Measurements from ENCODE around the gene TSPAN1. TPM values are rescaled to one million over a fixed set of nuclear protein-coding genes. Genes with fewer than 3 reads are reported as not detected.

The TSPAN1 gene
- total RNA-seq, 1 experiment from 2014 or later = not detected

DNA sequence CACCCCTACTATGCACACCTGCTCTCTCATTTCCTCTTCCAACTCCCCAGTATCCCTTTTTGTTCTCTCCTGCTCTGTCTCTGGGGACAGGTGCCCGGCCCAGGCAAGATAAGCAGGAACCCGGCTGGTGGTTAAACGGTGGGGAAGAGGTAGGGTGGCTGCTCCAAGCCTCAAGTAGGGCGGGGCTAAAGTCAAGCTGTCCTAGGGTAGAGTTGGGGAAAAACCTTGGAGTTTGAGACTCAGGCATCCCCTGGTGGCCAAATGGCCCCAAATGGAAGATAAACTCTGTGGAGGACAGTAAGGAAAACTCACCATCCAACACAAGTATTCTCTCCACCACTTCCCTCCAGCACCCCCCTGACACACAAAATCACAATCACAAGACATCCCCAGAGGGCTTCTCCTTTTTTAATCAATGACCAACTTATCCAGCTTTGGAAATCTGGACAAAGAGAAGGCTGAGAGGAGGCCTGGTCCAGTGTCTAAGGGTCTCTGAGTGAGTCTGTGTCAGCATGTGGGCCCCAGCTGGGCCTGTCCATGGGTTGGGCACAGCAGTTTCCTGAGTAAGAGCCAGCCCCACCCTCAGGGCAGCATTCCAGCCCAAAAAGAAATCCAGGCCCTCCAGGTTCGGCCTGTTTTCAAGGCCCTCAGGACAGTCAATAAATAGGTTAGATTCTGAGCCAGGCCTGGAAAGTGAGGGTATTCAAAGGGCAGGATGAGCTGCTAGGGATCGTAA lies 13.6 kb downstream of the TSPAN1 start:
- peak; percentile 63 for DNase-seq
- Histone ChIP-seq H3K27me3 (ENCODE audit: control insufficient read depth, insufficient read depth, low read length) (no peaks in the 10 kb centered on the region), H3K36me3 (replicated peaks; ENCODE audit: control insufficient read depth, insufficient read depth, low read length) (peaks cover 15% of the 10 kb centered on the region), H3K4me3 (ENCODE audit: insufficient read depth, low read depth, low read length) (no peak overlapping the region)

- Histone ChIP-seq H3K4me3 (ENCODE audit: insufficient read depth, low read depth, low read length) (no peak overlapping the region), H3K36me3 (replicated peaks; ENCODE audit: control insufficient read depth, insufficient read depth, low read length) (peaks cover 18% of the 10 kb centered on the region)
- no peak for DNase-seq
Measured at GRCh38 chr1:46190539-46190938, 15.7 kb downstream of the TSPAN1 start.

GRCh38 chr1:46191033-46191701 lies 16.3 kb downstream of the TSPAN1 start:
- H3K36me3 ChIP-seq (replicated peaks; ENCODE audit: control insufficient read depth, insufficient read depth, low read length) = peaks cover 19% of the 10 kb centered on the region
- no peak overlapping the region for H3K4me3 ChIP-seq (ENCODE audit: insufficient read depth, low read depth, low read length)
- no peak for DNase-seq
- no peaks in the 10 kb centered on the region for H3K27me3 ChIP-seq (ENCODE audit: control insufficient read depth, insufficient read depth, low read length)

More at GRCh38 chr1:46190539-46190938, 15.7 kb downstream of the TSPAN1 start:
- H3K27me3 ChIP-seq (ENCODE audit: control insufficient read depth, insufficient read depth, low read length) = no peaks in the 10 kb centered on the region

GRCh38 chr1:46192171-46192570 lies 17.3 kb downstream of the TSPAN1 start:
- DNase-seq = no peak
- Histone ChIP-seq H3K36me3 (replicated peaks; ENCODE audit: control insufficient read depth, insufficient read depth, low read length) (peaks cover 19% of the 10 kb centered on the region), H3K27me3 (ENCODE audit: control insufficient read depth, insufficient read depth, low read length) (no peaks in the 10 kb centered on the region), H3K4me3 (ENCODE audit: insufficient read depth, low read depth, low read length) (no peak overlapping the region)

DNA sequence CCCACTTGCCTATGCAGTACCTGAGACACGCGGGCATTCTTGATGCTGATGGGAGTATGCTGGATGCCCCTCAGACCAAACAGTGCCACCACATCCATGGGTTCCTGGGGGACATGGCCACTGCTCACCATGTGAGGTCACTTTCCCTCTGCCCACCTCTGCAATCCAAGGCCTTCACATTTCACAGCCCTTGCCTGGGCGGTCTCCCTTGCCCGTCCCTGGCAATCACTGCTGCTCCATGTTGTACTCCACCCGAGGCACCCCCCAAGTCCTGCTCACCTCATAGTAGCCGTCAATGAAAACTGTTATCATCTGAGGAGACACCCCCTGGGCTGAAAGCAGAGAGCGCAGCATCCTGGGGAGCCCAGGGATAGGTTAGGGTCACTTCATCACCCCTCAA lies 18.4 kb downstream of the TSPAN1 start:
- Histone ChIP-seq H3K27me3 (ENCODE audit: control insufficient read depth, insufficient read depth, low read length) (no peaks in the 10 kb centered on the region), H3K36me3 (replicated peaks; ENCODE audit: control insufficient read depth, insufficient read depth, low read length) (peaks cover 16% of the 10 kb centered on the region), H3K4me3 (ENCODE audit: insufficient read depth, low read depth, low read length) (no peak overlapping the region)
- DNase-seq = no peak

DNA sequence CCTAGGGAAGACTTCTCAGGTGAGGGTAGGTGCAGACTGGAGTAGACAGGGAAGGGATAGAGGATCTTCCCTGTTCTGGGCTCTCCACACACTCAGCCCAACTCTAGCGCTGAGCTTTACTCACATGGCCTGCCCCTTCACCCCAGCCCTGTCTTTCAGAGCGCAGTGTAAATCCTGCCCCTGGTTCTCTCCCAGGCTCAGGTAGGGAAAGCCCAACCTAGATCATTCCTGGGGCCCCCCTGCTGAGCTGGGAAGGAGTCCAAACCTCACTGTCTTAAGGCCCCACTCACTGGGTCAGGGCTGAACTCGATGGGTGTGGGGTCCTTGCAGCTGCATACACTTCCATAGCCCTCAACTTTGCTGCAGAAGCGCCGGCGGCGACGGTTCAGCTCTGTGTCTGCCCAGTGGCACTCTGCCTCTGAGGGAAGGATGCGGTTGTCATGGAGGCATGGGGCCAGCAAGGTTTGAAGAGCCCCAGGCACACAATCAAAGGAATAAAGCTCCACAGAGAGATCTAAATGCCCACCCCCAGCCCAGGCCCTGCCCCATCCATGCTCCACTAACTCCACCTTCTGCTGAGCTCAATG lies 19.2 kb downstream of the TSPAN1 start:
- Histone ChIP-seq H3K36me3 (replicated peaks; ENCODE audit: control insufficient read depth, insufficient read depth, low read length) (peaks cover 16% of the 10 kb centered on the region), H3K27me3 (ENCODE audit: control insufficient read depth, insufficient read depth, low read length) (no peaks in the 10 kb centered on the region), H3K4me3 (ENCODE audit: insufficient read depth, low read depth, low read length) (no peak overlapping the region)
- DNase-seq = peak; percentile 72

DNA sequence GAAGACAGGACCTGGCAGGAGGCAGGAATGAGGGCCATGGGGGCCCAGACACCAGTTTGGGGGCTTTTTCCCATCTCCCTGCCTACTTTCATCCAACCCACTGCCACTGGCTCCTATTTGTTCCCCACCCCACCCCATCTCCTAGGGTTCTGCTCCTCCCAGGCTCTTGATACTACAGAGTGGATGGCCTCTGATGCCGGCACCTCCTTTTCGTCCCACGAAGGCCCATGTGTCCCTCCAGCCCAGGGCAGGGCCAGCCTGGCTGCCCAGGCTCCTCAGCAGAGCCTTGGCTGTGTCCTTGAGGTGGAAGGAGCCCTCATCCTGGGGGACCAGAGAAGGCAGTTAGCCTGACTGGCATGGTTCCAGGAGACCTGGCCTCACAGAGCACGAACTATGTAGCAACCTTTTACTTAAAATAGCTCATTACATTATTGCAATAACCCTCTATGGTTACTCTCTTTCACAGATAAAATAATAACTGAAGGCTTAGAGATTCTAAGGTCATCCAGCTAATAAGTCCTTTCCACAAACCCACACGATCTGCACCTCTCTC lies 19.8 kb downstream of the TSPAN1 start:
- no peaks in the 10 kb centered on the region for H3K27me3 ChIP-seq (ENCODE audit: control insufficient read depth, insufficient read depth, low read length)
- DNase-seq = no peak
- peaks cover 16% of the 10 kb centered on the region for H3K36me3 ChIP-seq (replicated peaks; ENCODE audit: control insufficient read depth, insufficient read depth, low read length)
- no peak overlapping the region for H3K4me3 ChIP-seq (ENCODE audit: insufficient read depth, low read depth, low read length)

- Histone ChIP-seq H3K4me3 (ENCODE audit: insufficient read depth, low read depth, low read length) (no peak overlapping the region), H3K27me3 (ENCODE audit: control insufficient read depth, insufficient read depth, low read length) (no peaks in the 10 kb centered on the region), H3K36me3 (replicated peaks; ENCODE audit: control insufficient read depth, insufficient read depth, low read length) (peaks cover 13% of the 10 kb centered on the region)
- DNase-seq = no peak
Measured at GRCh38 chr1:46196609-46197008, 21.7 kb downstream of the TSPAN1 start.

DNA sequence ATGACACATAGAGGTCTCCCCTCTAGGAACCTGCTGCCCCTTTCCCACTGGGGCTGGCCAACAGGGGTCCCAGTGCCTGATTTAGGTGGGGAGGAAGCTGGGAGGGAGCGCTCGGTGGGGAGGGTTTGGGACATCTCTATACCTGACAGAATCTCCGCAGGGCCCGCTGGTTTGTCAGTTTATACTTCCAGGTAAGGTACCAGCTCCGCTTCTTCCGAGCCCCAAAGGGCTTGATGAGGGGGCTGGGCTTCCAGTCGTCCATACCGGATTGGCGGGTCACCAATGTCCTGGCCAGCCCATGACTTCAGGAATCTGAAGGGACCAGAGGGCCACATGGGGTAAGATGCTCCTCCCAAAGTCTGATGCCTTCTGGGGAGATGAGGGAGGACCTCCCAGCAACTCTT lies 22.7 kb downstream of the TSPAN1 start:
- Histone ChIP-seq H3K27me3 (ENCODE audit: control insufficient read depth, insufficient read depth, low read length) (no peaks in the 10 kb centered on the region), H3K4me3 (ENCODE audit: insufficient read depth, low read depth, low read length) (peak overlapping the region; percentile 67), H3K36me3 (replicated peaks; ENCODE audit: control insufficient read depth, insufficient read depth, low read length) (peaks cover 9% of the 10 kb centered on the region)
- DNase-seq = peak; percentile 68

GRCh38 chr1:46197964-46198811 lies 23.3 kb downstream of the TSPAN1 start, which contains the start of gene POMGNT1:
Gene POMGNT1, minus strand, starts transcription at chr1:46198434. Its CDS starts 613 bp downstream, at chr1:46197821.
- H3K36me3 ChIP-seq (replicated peaks; ENCODE audit: control insufficient read depth, insufficient read depth, low read length) = peaks cover 5% of the 10 kb centered on the region
- H3K4me3 ChIP-seq (ENCODE audit: insufficient read depth, low read depth, low read length) = peak within 1 kb of the TSS; percentile 67
- H3K27me3 ChIP-seq (ENCODE audit: control insufficient read depth, insufficient read depth, low read length) = no peaks in the 10 kb centered on the region; the same call in 1 of the 2 replicates
- peak; percentile 98 for DNase-seq

DNA sequence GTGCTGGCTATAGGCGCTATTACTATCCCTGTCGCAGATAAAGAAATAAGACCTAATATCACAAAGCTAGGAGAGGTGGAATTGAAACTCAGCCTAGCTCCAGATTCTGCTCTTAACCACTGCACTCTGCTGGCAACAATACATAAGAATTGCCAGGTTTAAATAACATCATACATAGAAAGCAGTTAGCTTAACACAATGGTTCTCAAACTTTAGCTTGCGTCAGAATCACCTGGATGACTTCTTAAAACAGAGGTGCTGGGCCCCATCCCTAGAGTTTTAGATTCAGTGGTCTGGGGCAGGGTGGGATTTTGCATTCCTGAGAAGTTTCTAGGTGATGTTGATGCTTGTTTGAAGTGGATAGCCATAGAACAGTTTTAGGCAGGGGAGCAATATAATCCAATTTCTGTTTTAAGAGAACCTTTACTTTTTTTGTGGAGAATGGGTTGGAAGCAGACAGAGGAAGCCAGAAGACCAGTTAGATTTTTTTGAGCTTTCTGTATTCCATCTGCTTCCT lies 24.4 kb downstream of the TSPAN1 start:
- H3K36me3 ChIP-seq (replicated peaks; ENCODE audit: control insufficient read depth, insufficient read depth, low read length) = peaks cover 1% of the 10 kb centered on the region
- peaks cover 3% of the 10 kb centered on the region; the same call in 1 of the 2 replicates for H3K27me3 ChIP-seq (ENCODE audit: control insufficient read depth, insufficient read depth, low read length)
- H3K4me3 ChIP-seq (ENCODE audit: insufficient read depth, low read depth, low read length) = no peak overlapping the region
- no peak for DNase-seq

DNA sequence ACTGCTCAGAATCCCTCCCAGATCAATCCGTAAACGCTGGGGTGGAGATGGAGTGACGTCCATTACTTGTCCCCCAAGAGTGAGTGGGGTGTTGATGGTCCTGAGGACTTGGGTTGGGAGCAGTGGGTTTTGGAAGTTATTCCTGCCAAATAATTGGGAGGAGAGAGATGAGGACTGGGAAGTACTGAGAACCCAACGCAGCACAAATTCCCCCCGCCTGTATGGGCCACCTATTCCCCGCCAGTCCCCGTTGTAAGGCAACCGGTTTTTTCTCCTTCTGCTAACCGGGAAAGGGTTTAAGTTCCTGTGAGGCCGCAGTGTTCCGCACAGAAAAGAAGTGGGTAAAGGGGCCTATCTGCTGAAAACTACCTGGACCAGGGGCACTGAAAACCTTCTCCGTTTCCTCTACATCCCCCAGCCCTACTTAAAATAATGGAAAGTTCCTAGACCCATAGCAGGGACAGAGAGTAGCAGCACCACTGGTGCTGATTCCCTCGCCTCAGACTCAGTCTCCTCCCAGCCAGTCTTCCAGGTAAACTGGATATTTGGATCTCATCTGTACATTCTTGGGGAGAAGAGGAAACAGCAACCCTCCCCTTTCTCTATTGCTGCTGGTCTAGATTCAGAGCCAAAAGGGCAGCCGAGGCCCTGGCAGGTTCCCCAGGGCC lies 29.0 kb downstream of the TSPAN1 start:
- Histone ChIP-seq H3K4me3 (ENCODE audit: insufficient read depth, low read depth, low read length) (peak overlapping the region; percentile 96), H3K27me3 (ENCODE audit: control insufficient read depth, insufficient read depth, low read length) (peaks cover 3% of the 10 kb centered on the region; the same call in 1 of the 2 replicates), H3K36me3 (replicated peaks; ENCODE audit: control insufficient read depth, insufficient read depth, low read length) (no peaks in the 10 kb centered on the region)
- DNase-seq = peak; percentile 69

DNA sequence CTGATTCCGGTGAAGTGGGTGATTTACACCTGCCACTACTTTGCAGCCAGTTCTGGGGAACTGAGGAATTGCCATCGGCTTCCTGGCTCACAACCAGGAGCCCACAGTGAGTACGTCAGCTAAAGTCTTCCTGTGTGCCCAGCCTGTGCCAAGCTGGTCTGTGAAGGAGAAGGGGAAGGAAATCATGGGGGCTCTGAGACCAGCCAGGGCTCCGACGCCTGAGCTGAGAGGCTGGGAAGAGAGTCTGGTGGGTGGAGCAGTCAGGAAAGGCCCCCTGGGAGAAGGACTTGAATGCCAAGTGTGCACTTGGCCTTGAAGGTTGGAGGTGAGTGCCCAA lies 29.5 kb downstream of the TSPAN1 start:
- H3K36me3 ChIP-seq (replicated peaks; ENCODE audit: control insufficient read depth, insufficient read depth, low read length) = no peaks in the 10 kb centered on the region
- H3K4me3 ChIP-seq (ENCODE audit: insufficient read depth, low read depth, low read length) = no peak overlapping the region; the same call in 1 of the 2 replicates
- H3K27me3 ChIP-seq (ENCODE audit: control insufficient read depth, insufficient read depth, low read length) = peaks cover 3% of the 10 kb centered on the region; the same call in 1 of the 2 replicates
- peak; percentile 19 for DNase-seq
